Measurements from ENCODE around the gene THAP9.

DNA sequence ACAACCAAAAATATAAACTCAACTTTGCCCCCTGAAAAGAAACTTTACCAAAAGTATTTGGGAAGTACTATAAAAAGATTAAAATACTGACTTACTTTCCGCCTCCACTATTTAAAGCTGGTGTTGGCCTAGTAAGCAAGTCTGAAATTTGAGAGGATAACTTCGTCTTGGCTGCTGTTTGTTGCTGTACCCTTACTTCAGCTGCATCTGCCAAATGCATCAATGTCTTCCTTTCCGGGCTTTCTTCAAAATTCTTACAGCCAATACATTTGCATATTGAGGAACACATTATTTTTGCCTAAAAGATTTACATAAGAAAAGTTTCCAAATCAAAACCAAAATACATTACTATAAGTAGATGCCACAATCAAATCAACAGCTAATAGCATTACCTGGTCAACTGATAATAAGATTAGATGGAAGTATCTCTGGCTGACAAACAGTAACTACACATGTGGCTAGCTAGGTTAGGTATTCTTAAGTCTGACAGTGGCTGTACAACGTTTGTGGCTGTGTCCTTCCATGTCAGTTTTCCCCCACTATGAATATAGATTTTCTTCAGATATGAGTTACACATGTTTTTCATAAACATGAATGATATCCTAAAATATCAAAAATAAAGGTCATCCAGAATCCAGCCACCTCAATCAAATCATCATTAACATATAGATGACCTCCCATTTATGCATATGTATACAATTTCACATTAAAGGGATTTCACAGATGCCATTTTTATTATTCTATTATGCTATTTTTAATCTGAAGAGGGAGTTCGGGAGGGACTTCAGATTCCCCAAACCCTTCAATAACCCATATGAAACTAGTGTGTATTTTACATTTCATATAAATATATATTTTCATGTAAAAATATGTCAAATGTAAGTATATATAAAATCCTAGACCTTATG is 30.6 kb downstream of the THAP9 start:
- TF ChIP-seq, protein P1, sequence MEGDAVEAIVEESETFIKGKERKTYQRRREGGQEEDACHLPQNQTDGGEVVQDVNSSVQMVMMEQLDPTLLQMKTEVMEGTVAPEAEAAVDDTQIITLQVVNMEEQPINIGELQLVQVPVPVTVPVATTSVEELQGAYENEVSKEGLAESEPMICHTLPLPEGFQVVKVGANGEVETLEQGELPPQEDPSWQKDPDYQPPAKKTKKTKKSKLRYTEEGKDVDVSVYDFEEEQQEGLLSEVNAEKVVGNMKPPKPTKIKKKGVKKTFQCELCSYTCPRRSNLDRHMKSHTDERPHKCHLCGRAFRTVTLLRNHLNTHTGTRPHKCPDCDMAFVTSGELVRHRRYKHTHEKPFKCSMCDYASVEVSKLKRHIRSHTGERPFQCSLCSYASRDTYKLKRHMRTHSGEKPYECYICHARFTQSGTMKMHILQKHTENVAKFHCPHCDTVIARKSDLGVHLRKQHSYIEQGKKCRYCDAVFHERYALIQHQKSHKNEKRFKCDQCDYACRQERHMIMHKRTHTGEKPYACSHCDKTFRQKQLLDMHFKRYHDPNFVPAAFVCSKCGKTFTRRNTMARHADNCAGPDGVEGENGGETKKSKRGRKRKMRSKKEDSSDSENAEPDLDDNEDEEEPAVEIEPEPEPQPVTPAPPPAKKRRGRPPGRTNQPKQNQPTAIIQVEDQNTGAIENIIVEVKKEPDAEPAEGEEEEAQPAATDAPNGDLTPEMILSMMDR (IDR thresholded peaks at IDR 0.05): no peak
- TF ChIP-seq POLR2A (IDR thresholded peaks at IDR 0.05; ENCODE audit: low read depth): no peak
- TF ChIP-seq POLR2AphosphoS5 (IDR thresholded peaks at IDR 0.05): no peak
- no peak for TF ChIP-seq EP300 (IDR thresholded peaks at IDR 0.05)

All from esophagus muscularis mucosa (tissue), 4 donors.